ENCODE measurements around the gene VAMP5. TPM values are rescaled to one million over a fixed set of nuclear protein-coding genes. Genes with fewer than 3 reads are reported as not detected.

VAMP5 gene
- total RNA-seq, 1 experiment from 2014 or later: 1.9 TPM

- no peaks in the 10 kb centered on the region for H4K20me1 ChIP-seq (ENCODE audit: insufficient read depth)
- peak; percentile 98 for ATAC-seq
- no peaks in the 10 kb centered on the region for H3K9me2 ChIP-seq (ENCODE audit: insufficient read depth)
- no peaks in the 10 kb centered on the region for H3K27me3 ChIP-seq (ENCODE audit: insufficient read depth, low read length)
- peak within 1 kb of the TSS; percentile 72 for H3K27ac ChIP-seq (ENCODE audit: low read depth, low read length)
- no TSS peak for BruUV-seq (replicated peaks)
- peak within 1 kb of the TSS; percentile 82 for H3K9ac ChIP-seq (ENCODE audit: low read length)
- peak within 1 kb of the TSS; percentile 86 to 95 for H3K4me3 ChIP-seq (replicated peaks in 1 of 2; ENCODE audit: low read depth in 1 of 2, low read length in 2 of 2)
- RAD21 ChIA-PET (ENCODE audit: low non-redundant PET in 1 of 2, low total read pairs in 2 of 2, uncharacterized antibody in 2 of 2, unreplicated experiment in 2 of 2): interaction anchor here in 1 of 2 experiments (0.6 kb wide), 2 partner anchors 147 to 487 kb away, joined by 3 read pairs; no protein-coding TSS in a partner anchor
- H3K9me3 ChIP-seq (ENCODE audit: control insufficient read depth in 1 of 2, insufficient read depth in 1 of 2, low read depth in 1 of 2, low read length in 2 of 2): no peaks in the 10 kb centered on the region
- peaks cover 18% of the 10 kb centered on the region for H3K79me2 ChIP-seq (ENCODE audit: insufficient read depth, low read length)
- CTCF ChIA-PET: no interaction called here
- peak; percentile 96 for DNase-seq (ENCODE audit: low read depth, low spot score)
- peak within 1 kb of the TSS; percentile 90 for H3K4me2 ChIP-seq (ENCODE audit: low read length)
- peaks cover 8 to 28% of the 10 kb centered on the region in 2 experiments; a peak in 3 of 4 replicates for H3K4me1 ChIP-seq (ENCODE audit: control insufficient read depth in 1 of 2, insufficient read depth in 2 of 2, low read length in 2 of 2)
- peaks cover 4 to 5% of the 10 kb centered on the region in 2 experiments; a peak in 3 of 4 replicates for H3K36me3 ChIP-seq (ENCODE audit: control insufficient read depth in 1 of 2, insufficient read depth in 2 of 2, low read length in 2 of 2)
- POLR2A ChIA-PET: interaction anchor here (0.8 to 1.5 kb wide), 10 partner anchors 8 to 241 kb away, joined by 3 to 9 read pairs (median 4); partner anchors contain the start of genes C2orf68, ELMOD3, RETSAT and VAMP5
- intact Hi-C loops (cut with micrococcal nuclease): no loop called here
- no peak within 1 kb of the TSS for H2AFZ ChIP-seq (ENCODE audit: low read depth, low read length, poor library complexity, severe bottlenecking)
- no peak for TF ChIP-seq ELF1 (IDR thresholded peaks at IDR 0.05; ENCODE audit: borderline replicate concordance, low read depth)
- TF ChIP-seq CTCF (IDR thresholded peaks at IDR 0.05 in 2 of 3, conservative IDR thresholded peaks at IDR 0.05 in 1 of 3; ENCODE audit: borderline replicate concordance in 1 of 3, insufficient read depth in 1 of 3, low read depth in 2 of 3, low read length in 2 of 3): no peak
- TF ChIP-seq YY1 (IDR thresholded peaks at IDR 0.05; ENCODE audit: extremely low read depth, insufficient replicate concordance, low read depth, low read length): peak; percentile 88
- TF ChIP-seq MAX (IDR thresholded peaks at IDR 0.05): no peak
- no peak for TF ChIP-seq ZNF274 (IDR thresholded peaks at IDR 0.05; ENCODE audit: low read depth, low read length)
- TF ChIP-seq CEBPB (IDR thresholded peaks at IDR 0.05; ENCODE audit: low read depth): no peak
- no peak for TF ChIP-seq ATF3 (IDR thresholded peaks at IDR 0.05)
- no peak for TF ChIP-seq JUND (IDR thresholded peaks at IDR 0.05)
- TF ChIP-seq SP1 (IDR thresholded peaks at IDR 0.05; ENCODE audit: low read depth): no peak
- peak; percentile 5 for TF ChIP-seq TCF7L2 (IDR thresholded peaks at IDR 0.05; ENCODE audit: borderline replicate concordance, extremely low read depth, insufficient read depth, insufficient read length)
- peak; percentile 87 for TF ChIP-seq POLR2AphosphoS5 (IDR thresholded peaks at IDR 0.05; ENCODE audit: low read depth, low read length)
- TF ChIP-seq EZH2phosphoT487 (IDR thresholded peaks at IDR 0.05; ENCODE audit: borderline replicate concordance): no peak
- no peak for TF ChIP-seq REST (IDR thresholded peaks at IDR 0.05; ENCODE audit: low read depth)
- TF ChIP-seq FOSL1 (IDR thresholded peaks at IDR 0.05; ENCODE audit: low read depth): no peak
- TF ChIP-seq SIN3A (IDR thresholded peaks at IDR 0.05; ENCODE audit: low read depth): no peak
- TF ChIP-seq RAD21 (IDR thresholded peaks at IDR 0.05; ENCODE audit: low read depth): no peak
- peak; percentile 34; the same call in 1 of the 2 replicates for TF ChIP-seq ZFX (IDR thresholded peaks at IDR 0.05)
- TF ChIP-seq EGR1 (IDR thresholded peaks at IDR 0.05; ENCODE audit: low read depth): no peak
Observed at GRCh38 chr2:85595301-85596025, 11.2 kb downstream of the VAMP5 start, which contains the start of gene RNF181. TSS of gene RNF181 (plus strand) at chr2:85595745. CDS start at chr2:85595764, 19 bp downstream.

All from HCT116 (cell line).